ENCODE data around the gene TIGAR. TPM values are rescaled to one million over a fixed set of nuclear protein-coding genes. Genes with fewer than 3 reads are reported as not detected.

The TIGAR gene
- total and polyA plus RNA-seq, 2 donors (not counting 3 experiments of a cell fraction or from before 2014, with no cell fraction given): 5.6 to 31.2 TPM

- Histone ChIP-seq H4K20me1 (replicated peaks; ENCODE audit: control insufficient read depth, extremely low read depth, insufficient read depth, low read length) (no peaks in the 10 kb centered on the region), H3K36me3 (ENCODE audit: control insufficient read depth in 2 of 2, extremely low read depth in 1 of 2, insufficient read depth in 2 of 2, low read length in 2 of 2) (no peaks in the 10 kb centered on the region), H3K9me1 (replicated peaks; ENCODE audit: control insufficient read depth, extremely low read depth, insufficient read depth, low read length) (no peaks in the 10 kb centered on the region), H3K4me3 (replicated peaks in 1 of 3; ENCODE audit: insufficient read depth in 1 of 3, low read depth in 1 of 3, low read length in 3 of 3) (no peak overlapping the region), H3K9me3 (replicated peaks; ENCODE audit: control insufficient read depth, insufficient read depth, low read length) (no peaks in the 10 kb centered on the region), H3K9ac (replicated peaks; ENCODE audit: extremely low read depth, insufficient read depth, low read length) (no peak overlapping the region), H3K27me3 (ENCODE audit: control insufficient read depth in 2 of 2, insufficient read depth in 2 of 2, low read length in 2 of 2) (no peaks in the 10 kb centered on the region), H3K4me1 (ENCODE audit: control insufficient read depth, extremely low read depth, insufficient read depth, low read length) (no peaks in the 10 kb centered on the region), H3K79me2 (ENCODE audit: control insufficient read depth, insufficient read depth, low read length) (no peaks in the 10 kb centered on the region), H2AFZ (ENCODE audit: low read depth, low read length) (no peak overlapping the region), H3K27ac (ENCODE audit: insufficient read depth, low read depth, low read length) (no peak overlapping the region), H3K4me2 (ENCODE audit: insufficient read depth, low read length) (no peak overlapping the region)
- dilution Hi-C loops (cut with MboI; ENCODE audit: extremely low pct_ligation_motif_present, low sequenced_read_pairs) (no loop called here), intact Hi-C loops (cut with micrococcal nuclease) (no loop called here)
- no peak for DNase-seq (ENCODE audit: low read depth, low spot score)
- no peak for FAIRE-seq
- BruUV-seq (replicated peaks): no TSS peak
- ChIA-PET POLR2A (no interaction called here), CTCF (interaction anchor here (4.7 kb wide), 1 partner anchor 11 kb away, joined by 29 read pairs; no protein-coding TSS in a partner anchor)
- TF ChIP-seq MAX (IDR thresholded peaks at IDR 0.05; ENCODE audit: insufficient read depth, insufficient read length) (no peak), POLR2AphosphoS5 (IDR thresholded peaks at IDR 0.05; ENCODE audit: insufficient read depth, low read depth, low read length) (no peak), JUN (IDR thresholded peaks at IDR 0.05; ENCODE audit: borderline replicate concordance, insufficient read depth, insufficient read length, low read depth) (no peak), MYC (IDR thresholded peaks at IDR 0.05; ENCODE audit: low read depth, low read length) (no peak), EZH2 (IDR thresholded peaks at IDR 0.05; ENCODE audit: borderline replicate concordance, low read depth, low read length, severe bottlenecking) (no peak), POLR2A (IDR thresholded peaks at IDR 0.05; ENCODE audit: low read depth, low read length) (no peak), CTCF (IDR thresholded peaks at IDR 0.05; ENCODE audit: extremely low read depth in 1 of 2, insufficient read depth in 1 of 2, low read depth in 1 of 2, low read length in 2 of 2) (no peak), FOS (IDR thresholded peaks at IDR 0.05; ENCODE audit: borderline replicate concordance, insufficient read depth, low read length) (no peak), GATA2 (IDR thresholded peaks at IDR 0.05; ENCODE audit: insufficient read depth, insufficient read length, low read depth, low read length) (no peak)
Measured at GRCh38 chr12:4287325-4288211, 33.4 kb upstream of the TIGAR start.
